ENCODE results near the gene SLIT1.

SLIT1 gene

GRCh38 chr10:97115846-97116245 is 69.9 kb downstream of the SLIT1 start:
- no peak overlapping the region for H3K27ac ChIP-seq
- no peak for TF ChIP-seq CTCF (IDR thresholded peaks at IDR 0.05)
- H3K27me3 ChIP-seq: peaks cover 25% of the 10 kb centered on the region
- H3K4me3 ChIP-seq (ENCODE audit: low read depth in 1 of 2, low read length in 1 of 2): no peak overlapping the region
- no peaks in the 10 kb centered on the region for H3K36me3 ChIP-seq
- H3K9me3 ChIP-seq: no peaks in the 10 kb centered on the region
- no peaks in the 10 kb centered on the region for H3K4me1 ChIP-seq (ENCODE audit: control insufficient read depth in 1 of 2, insufficient read depth in 1 of 2, low read depth in 1 of 2, low read length in 1 of 2)

GRCh38 chr10:97111615-97112014 is 74.1 kb downstream of the SLIT1 start:
- H3K9me3 ChIP-seq: no peaks in the 10 kb centered on the region
- no peaks in the 10 kb centered on the region for H3K36me3 ChIP-seq
- peaks cover 20% of the 10 kb centered on the region for H3K27me3 ChIP-seq
- no peak overlapping the region for H3K4me3 ChIP-seq (ENCODE audit: low read depth in 1 of 2, low read length in 1 of 2)
- no peak for TF ChIP-seq CTCF (IDR thresholded peaks at IDR 0.05)
- no peak overlapping the region for H3K27ac ChIP-seq
- H3K4me1 ChIP-seq (ENCODE audit: control insufficient read depth in 1 of 2, insufficient read depth in 1 of 2, low read depth in 1 of 2, low read length in 1 of 2): no peaks in the 10 kb centered on the region

GRCh38 chr10:97109547-97109946 is 76.2 kb downstream of the SLIT1 start:
- Histone ChIP-seq H3K36me3 (no peaks in the 10 kb centered on the region), H3K4me1 (ENCODE audit: control insufficient read depth in 1 of 2, insufficient read depth in 1 of 2, low read depth in 1 of 2, low read length in 1 of 2) (no peaks in the 10 kb centered on the region), H3K4me3 (ENCODE audit: low read depth in 1 of 2, low read length in 1 of 2) (no peak overlapping the region), H3K27me3 (peaks cover 17% of the 10 kb centered on the region), H3K9me3 (no peaks in the 10 kb centered on the region), H3K27ac (no peak overlapping the region)
- TF ChIP-seq CTCF (IDR thresholded peaks at IDR 0.05): no peak

- TF ChIP-seq CTCF (IDR thresholded peaks at IDR 0.05): no peak
- H3K4me1 ChIP-seq (ENCODE audit: control insufficient read depth in 1 of 2, insufficient read depth in 1 of 2, low read depth in 1 of 2, low read length in 1 of 2): no peaks in the 10 kb centered on the region
- H3K27ac ChIP-seq: no peak overlapping the region
- peaks cover 17% of the 10 kb centered on the region for H3K27me3 ChIP-seq
- no peaks in the 10 kb centered on the region for H3K36me3 ChIP-seq
- no peak overlapping the region for H3K4me3 ChIP-seq (ENCODE audit: low read depth in 1 of 2, low read length in 1 of 2)
- no peaks in the 10 kb centered on the region for H3K9me3 ChIP-seq
Observed at GRCh38 chr10:97107551-97107950, 78.2 kb downstream of the SLIT1 start.

- Histone ChIP-seq H3K4me3 (ENCODE audit: low read depth in 1 of 2, low read length in 1 of 2) (no peak overlapping the region), H3K27me3 (peaks cover 17% of the 10 kb centered on the region), H3K4me1 (ENCODE audit: control insufficient read depth in 1 of 2, insufficient read depth in 1 of 2, low read depth in 1 of 2, low read length in 1 of 2) (no peaks in the 10 kb centered on the region), H3K27ac (no peak overlapping the region), H3K9me3 (no peaks in the 10 kb centered on the region), H3K36me3 (no peaks in the 10 kb centered on the region)
- TF ChIP-seq CTCF (IDR thresholded peaks at IDR 0.05): no peak
Observed at GRCh38 chr10:97106207-97106606, 79.6 kb downstream of the SLIT1 start.

GRCh38 chr10:97105303-97105702 is 80.5 kb downstream of the SLIT1 start:
- H3K4me3 ChIP-seq (ENCODE audit: low read depth in 1 of 2, low read length in 1 of 2): no peak overlapping the region
- no peak for TF ChIP-seq CTCF (IDR thresholded peaks at IDR 0.05)
- no peaks in the 10 kb centered on the region for H3K36me3 ChIP-seq
- H3K9me3 ChIP-seq: no peaks in the 10 kb centered on the region
- no peaks in the 10 kb centered on the region for H3K4me1 ChIP-seq (ENCODE audit: control insufficient read depth in 1 of 2, insufficient read depth in 1 of 2, low read depth in 1 of 2, low read length in 1 of 2)
- peaks cover 11% of the 10 kb centered on the region for H3K27me3 ChIP-seq
- H3K27ac ChIP-seq: no peak overlapping the region
